PC-9 (cell line): Measurements from ENCODE around the gene TRAPPC12. TPM values are rescaled to one million over a fixed set of nuclear protein-coding genes. Genes with fewer than 3 reads are reported as not detected.
A peak's percentile ranks its signal among the peaks of the same experiment; 100 is the strongest.

Experiments used
- BruUV-seq: library from RNA; stranded (reverse); fragments of 400-500 nt; replicated peaks from 2 replicates; lab custom pipeline; 2021; lab: Mats Ljungman, UMichigan
- CTCF ChIA-PET: fragments of 300-600 bp; sonication (Branson Sonifier 250); formaldehyde crosslinking; loops from one replicate; lab custom pipeline; 2022; ENCODE audit warnings: antibody characterized with exemption; lab: Charles Lee
- POLR2A ChIA-PET: fragments of 300-600 bp; sonication (Branson Sonifier 250); formaldehyde crosslinking; loops from one replicate; lab custom pipeline; 2022; ENCODE audit warnings: antibody characterized with exemption; ENCODE audit not compliant: unreplicated experiment; lab: Charles Lee
- DNase-seq, 2 experiments: peaks; one replicate each; pipeline versions ENCODE4 v3.0.0 to v3.0.0-alpha.2; 2015 to 2022; ENCODE audit warnings: mixed read lengths in 1 of 2
- H2AFZ ChIP-seq: fragments of 200-600 bp; sonication (generic); 2 replicates; pipeline ENCODE4 v1.8.1; 2017; ENCODE audit warnings: antibody characterized with exemption
- H3F3A ChIP-seq: fragments of 200-600 bp; sonication (generic); 2 replicates; pipeline ENCODE4 v1.8.1; 2017; ENCODE audit warnings: antibody characterized with exemption, mild to moderate bottlenecking, low read depth; ENCODE audit not compliant: insufficient read depth
- H3K27ac ChIP-seq: fragments of 200-600 bp; sonication (generic); 2 replicates; pipeline ENCODE4 v1.6.1; 2016; ENCODE audit warnings: mixed run types
- H3K27me3 ChIP-seq: fragments of 200-600 bp; sonication (generic); 2 replicates; pipeline ENCODE4 v1.6.1; 2016; ENCODE audit warnings: low read depth, mixed run types; ENCODE audit not compliant: insufficient read depth
- H3K36me3 ChIP-seq: fragments of 200-600 bp; sonication (generic); 2 replicates; pipeline ENCODE4 v1.6.1; 2016; ENCODE audit warnings: low read depth, mixed run types
- H3K4me1 ChIP-seq: fragments of 200-600 bp; sonication (generic); replicated peaks from 2 replicates; pipeline ENCODE4 v1.6.1; 2016; ENCODE audit warnings: mixed run types; ENCODE audit not compliant: insufficient read depth
- H3K4me2 ChIP-seq: fragments of 200-600 bp; sonication (generic); 2 replicates; pipeline ENCODE4 v1.6.1; 2017; ENCODE audit warnings: mixed run types
- H3K4me3 ChIP-seq: fragments of 200-600 bp; sonication (generic); 2 replicates; pipeline ENCODE4 v1.6.1; 2016; ENCODE audit warnings: mixed run types
- H3K79me2 ChIP-seq: fragments of 200-600 bp; sonication (generic); 2 replicates; pipeline ENCODE4 v1.6.1; 2017; ENCODE audit warnings: low read depth, mixed run types
- H3K9me2 ChIP-seq: fragments of 200-600 bp; sonication (generic); 2 replicates; pipeline ENCODE4 v1.8.1; 2017; ENCODE audit warnings: mild to moderate bottlenecking; ENCODE audit not compliant: insufficient read depth
- H3K9me3 ChIP-seq: fragments of 200-600 bp; sonication (generic); 2 replicates; pipeline ENCODE4 v1.8.1; 2016; ENCODE audit warnings: low read depth; ENCODE audit not compliant: insufficient read depth
- H4K20me1 ChIP-seq: fragments of 200-600 bp; sonication (generic); 2 replicates; pipeline ENCODE4 v1.8.1; 2017; ENCODE audit not compliant: insufficient read depth
- CTCF ChIP-seq: fragments of 200-600 bp; sonication (generic); conservative IDR thresholded peaks from 2 replicates; pipeline ENCODE4 v1.6.1; 2017; ENCODE audit warnings: mixed run types, antibody characterized with exemption, mild to moderate bottlenecking, moderate library complexity
- EZH2 ChIP-seq: fragments of 200-600 bp; sonication (generic); IDR thresholded peaks from 2 replicates; pipeline ENCODE4 v1.8.0; 2017; ENCODE audit warnings: antibody characterized with exemption, low read depth
- intact Hi-C: fragments of 100-400 bp; cut with micrococcal nuclease; formaldehyde crosslinking; loops from one replicate; pipeline ENCODE4 v1.10.0; 2022; ENCODE audit not compliant: unreplicated experiment
- total RNA-seq: library from RNA; stranded (reverse); gene quantifications from 2 replicates; pipeline ENCODE4 v1.2.3, GENCODE V29; 2021

TRAPPC12 gene
- total RNA-seq, 1 experiment from 2014 or later, result 69.3 TPM

GRCh38 chr2:3523551-3524041 lies 144.1 kb downstream of the TRAPPC12 start:
- no peaks in the 10 kb centered on the region for H3K36me3 ChIP-seq
- no peaks in the 10 kb centered on the region for H3K9me2 ChIP-seq
- intact Hi-C loops, result no loop called here
- ChIA-PET POLR2A (interaction anchor here (0.6 kb wide), 1 partner anchor 13 kb away, joined by 3 read pairs; no protein-coding TSS in a partner anchor), CTCF (no interaction called here)
- H3K27ac ChIP-seq, result peak overlapping the region; percentile 38
- peaks cover 23% of the 10 kb centered on the region; the same call in 1 of the 2 replicates for H3F3A ChIP-seq
- peak in 1 of 2 experiments; percentile 61 for DNase-seq
- no peak overlapping the region for H3K4me3 ChIP-seq
- peaks cover 14% of the 10 kb centered on the region for H3K79me2 ChIP-seq
- H3K4me1 ChIP-seq, result peaks cover 27% of the 10 kb centered on the region
- peak overlapping the region; percentile 29 for H3K4me2 ChIP-seq
- H2AFZ ChIP-seq, result no peak overlapping the region
- BruUV-seq, result no TSS peak
- no peaks in the 10 kb centered on the region for H3K9me3 ChIP-seq
- H4K20me1 ChIP-seq, result no peaks in the 10 kb centered on the region
- H3K27me3 ChIP-seq, result no peaks in the 10 kb centered on the region
- TF ChIP-seq EZH2, result no peak
- TF ChIP-seq CTCF, result no peak

GRCh38 chr2:3526871-3527270 lies 147.4 kb downstream of the TRAPPC12 start:
- intact Hi-C loops, result no loop called here
- no peak for DNase-seq
- TF ChIP-seq CTCF, result no peak
- no peaks in the 10 kb centered on the region for H4K20me1 ChIP-seq
- H3K9me3 ChIP-seq, result no peaks in the 10 kb centered on the region
- H3K27me3 ChIP-seq, result no peaks in the 10 kb centered on the region
- H3K9me2 ChIP-seq, result no peaks in the 10 kb centered on the region
- POLR2A ChIA-PET, result no interaction called here
- CTCF ChIA-PET, result no interaction called here
- H3K4me2 ChIP-seq, result no peak overlapping the region
- no peak overlapping the region for H2AFZ ChIP-seq
- no TSS peak for BruUV-seq
- H3K36me3 ChIP-seq, result no peaks in the 10 kb centered on the region
- no peak overlapping the region for H3K4me3 ChIP-seq
- peaks cover 13% of the 10 kb centered on the region for H3K4me1 ChIP-seq
- H3K27ac ChIP-seq, result no peak overlapping the region
- H3K79me2 ChIP-seq, result no peaks in the 10 kb centered on the region
- H3F3A ChIP-seq, result peaks cover 23% of the 10 kb centered on the region; the same call in 1 of the 2 replicates

- ChIA-PET POLR2A (no interaction called here), CTCF (no interaction called here)
- H3K27me3 ChIP-seq, result no peaks in the 10 kb centered on the region
- no peaks in the 10 kb centered on the region for H3K79me2 ChIP-seq
- H3K27ac ChIP-seq, result no peak overlapping the region
- H3K4me1 ChIP-seq, result peaks cover 12% of the 10 kb centered on the region
- no peak for DNase-seq
- no peaks in the 10 kb centered on the region for H3K36me3 ChIP-seq
- no peak overlapping the region for H2AFZ ChIP-seq
- TF ChIP-seq EZH2, result no peak
- TF ChIP-seq CTCF, result no peak
- H4K20me1 ChIP-seq, result no peaks in the 10 kb centered on the region
- no peak overlapping the region for H3K4me3 ChIP-seq
- H3K9me2 ChIP-seq, result no peaks in the 10 kb centered on the region
- no peaks in the 10 kb centered on the region for H3K9me3 ChIP-seq
- peaks cover 23% of the 10 kb centered on the region; the same call in 1 of the 2 replicates for H3F3A ChIP-seq
- intact Hi-C loops, result no loop called here
- no peak overlapping the region for H3K4me2 ChIP-seq
- no TSS peak for BruUV-seq
Observed at GRCh38 chr2:3527886-3528785, 148.6 kb downstream of the TRAPPC12 start.

Other genes starting within 250 kb of the TRAPPC12 start
- gene EIPR1, start 1.9 kb upstream of the TRAPPC12 start, total RNA-seq, result 40.4 and 40.6 TPM in 2 replicates
- gene ADI1, start 139.8 kb downstream of the TRAPPC12 start, total RNA-seq, result 54.5 and 72.2 TPM in 2 replicates
- gene RNASEH1, start 178.6 kb downstream of the TRAPPC12 start, total RNA-seq, result 28.4 and 31.0 TPM in 2 replicates
- 1,333 and 1,707 TPM in 2 replicates for gene RPS7, start 195.6 kb downstream of the TRAPPC12 start, total RNA-seq
- 2.4 and 4.6 TPM in 2 replicates for gene COLEC11, start 215.4 kb downstream of the TRAPPC12 start, total RNA-seq